ENCODE data around the gene CARD19. TPM values are rescaled to one million over a fixed set of nuclear protein-coding genes. Genes with fewer than 3 reads are reported as not detected.

The CARD19 gene
- polyA plus RNA-seq, 1 experiment, result 25.2 TPM

DNA sequence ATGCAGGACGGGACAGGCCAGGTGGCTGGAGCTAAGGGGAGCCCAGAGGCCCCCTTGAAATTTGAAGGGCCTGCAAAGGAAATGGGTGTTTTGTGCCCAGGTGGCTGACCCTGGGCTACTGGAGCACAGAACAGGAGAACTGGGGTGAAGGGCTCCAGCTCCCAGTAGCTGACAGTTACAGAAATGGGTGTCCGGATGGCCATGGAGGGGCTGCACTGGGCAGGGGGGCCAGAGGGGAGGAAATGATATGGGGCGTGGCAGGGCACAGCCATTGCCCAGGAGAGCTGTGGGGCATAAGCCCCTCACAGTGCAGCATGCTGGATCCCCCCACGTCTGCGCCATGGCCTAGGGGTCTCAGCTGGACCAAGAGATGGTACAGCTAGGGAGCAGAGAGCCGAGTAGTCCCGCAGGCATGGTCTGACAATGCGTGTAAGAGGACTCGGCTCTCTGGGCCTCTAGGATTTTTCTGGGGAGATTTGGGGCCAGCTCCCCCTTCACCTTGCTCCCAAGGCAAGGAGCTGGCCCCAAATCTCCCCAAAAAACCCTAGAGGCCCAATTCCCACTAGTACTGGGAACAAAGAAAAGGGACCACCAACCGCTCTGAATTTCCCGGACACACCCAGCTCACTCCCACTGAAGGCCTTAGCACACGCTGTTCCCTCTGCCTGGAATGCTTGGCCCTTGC is 7.9 kb upstream of the CARD19 start:
- DNase-seq (ENCODE audit: low read depth, low spot score), result no peak
- ChIA-PET CTCF (no interaction called here), POLR2A (no interaction called here)
- H3K9me3 ChIP-seq (ENCODE audit: control insufficient read depth, insufficient read depth, low read length), result peaks cover 59% of the 10 kb centered on the region
- H3K4me3 ChIP-seq (ENCODE audit: low read depth, low read length), result no peak overlapping the region
- no peak overlapping the region for H3K27ac ChIP-seq (ENCODE audit: low read depth, low read length)
- TF ChIP-seq, protein P1, sequence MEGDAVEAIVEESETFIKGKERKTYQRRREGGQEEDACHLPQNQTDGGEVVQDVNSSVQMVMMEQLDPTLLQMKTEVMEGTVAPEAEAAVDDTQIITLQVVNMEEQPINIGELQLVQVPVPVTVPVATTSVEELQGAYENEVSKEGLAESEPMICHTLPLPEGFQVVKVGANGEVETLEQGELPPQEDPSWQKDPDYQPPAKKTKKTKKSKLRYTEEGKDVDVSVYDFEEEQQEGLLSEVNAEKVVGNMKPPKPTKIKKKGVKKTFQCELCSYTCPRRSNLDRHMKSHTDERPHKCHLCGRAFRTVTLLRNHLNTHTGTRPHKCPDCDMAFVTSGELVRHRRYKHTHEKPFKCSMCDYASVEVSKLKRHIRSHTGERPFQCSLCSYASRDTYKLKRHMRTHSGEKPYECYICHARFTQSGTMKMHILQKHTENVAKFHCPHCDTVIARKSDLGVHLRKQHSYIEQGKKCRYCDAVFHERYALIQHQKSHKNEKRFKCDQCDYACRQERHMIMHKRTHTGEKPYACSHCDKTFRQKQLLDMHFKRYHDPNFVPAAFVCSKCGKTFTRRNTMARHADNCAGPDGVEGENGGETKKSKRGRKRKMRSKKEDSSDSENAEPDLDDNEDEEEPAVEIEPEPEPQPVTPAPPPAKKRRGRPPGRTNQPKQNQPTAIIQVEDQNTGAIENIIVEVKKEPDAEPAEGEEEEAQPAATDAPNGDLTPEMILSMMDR (IDR thresholded peaks at IDR 0.05; ENCODE audit: low read depth, low read length), result no peak
- H3K27me3 ChIP-seq (ENCODE audit: control insufficient read depth, insufficient read depth, low read length), result no peaks in the 10 kb centered on the region

DNA sequence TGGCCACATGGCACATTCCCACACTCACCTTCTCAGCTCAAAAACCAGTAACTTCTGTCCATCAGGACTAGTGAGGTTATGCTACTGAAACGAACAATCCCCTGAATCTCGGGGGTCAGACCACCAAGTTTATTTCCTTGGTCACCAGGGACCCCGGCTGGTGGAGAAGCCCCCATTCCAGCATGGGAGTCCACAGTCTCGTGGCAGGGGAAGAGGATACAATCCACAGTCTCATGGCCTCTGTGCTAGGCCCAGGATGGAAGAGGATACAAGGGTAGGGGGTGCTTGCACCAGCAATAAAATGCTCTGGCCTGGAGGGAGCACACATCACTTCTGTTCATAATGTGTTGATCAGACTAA is 7.4 kb upstream of the CARD19 start:
- no peak for DNase-seq (ENCODE audit: low read depth, low spot score)
- ChIA-PET CTCF (no interaction called here), POLR2A (no interaction called here)
- no peaks in the 10 kb centered on the region for H3K27me3 ChIP-seq (ENCODE audit: control insufficient read depth, insufficient read depth, low read length)
- TF ChIP-seq, protein P1 (IDR thresholded peaks at IDR 0.05; ENCODE audit: low read depth, low read length), result no peak
- H3K4me3 ChIP-seq (ENCODE audit: low read depth, low read length), result no peak overlapping the region
- H3K9me3 ChIP-seq (ENCODE audit: control insufficient read depth, insufficient read depth, low read length), result peaks cover 58% of the 10 kb centered on the region
- H3K27ac ChIP-seq (ENCODE audit: low read depth, low read length), result no peak overlapping the region

DNA sequence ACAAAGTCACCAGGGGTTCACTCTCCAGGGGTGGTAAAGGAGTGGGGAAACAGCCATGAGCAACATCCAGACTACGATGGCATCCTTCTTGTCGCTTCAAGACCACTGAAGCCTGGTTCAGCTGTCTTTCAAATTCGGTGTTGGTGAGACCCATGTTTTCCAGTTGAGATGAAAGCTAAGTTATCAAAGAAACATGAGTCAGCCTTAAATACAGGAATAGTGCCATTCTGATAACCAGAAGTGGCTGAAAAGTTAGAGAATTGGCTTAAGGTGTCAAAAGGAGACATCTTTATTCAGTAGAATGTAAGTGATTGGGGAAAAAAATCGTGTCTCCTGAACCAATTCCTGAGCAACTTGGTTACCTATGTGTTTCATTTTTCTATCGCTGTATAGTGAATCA is 7.0 kb upstream of the CARD19 start:
- Histone ChIP-seq H3K9me3 (ENCODE audit: control insufficient read depth, insufficient read depth, low read length) (peaks cover 58% of the 10 kb centered on the region), H3K4me3 (ENCODE audit: low read depth, low read length) (no peak overlapping the region), H3K27ac (ENCODE audit: low read depth, low read length) (no peak overlapping the region), H3K27me3 (ENCODE audit: control insufficient read depth, insufficient read depth, low read length) (no peaks in the 10 kb centered on the region)
- no peak for DNase-seq (ENCODE audit: low read depth, low spot score)
- ChIA-PET POLR2A (no interaction called here), CTCF (no interaction called here)
- TF ChIP-seq, protein P1 (IDR thresholded peaks at IDR 0.05; ENCODE audit: low read depth, low read length), result no peak

DNA sequence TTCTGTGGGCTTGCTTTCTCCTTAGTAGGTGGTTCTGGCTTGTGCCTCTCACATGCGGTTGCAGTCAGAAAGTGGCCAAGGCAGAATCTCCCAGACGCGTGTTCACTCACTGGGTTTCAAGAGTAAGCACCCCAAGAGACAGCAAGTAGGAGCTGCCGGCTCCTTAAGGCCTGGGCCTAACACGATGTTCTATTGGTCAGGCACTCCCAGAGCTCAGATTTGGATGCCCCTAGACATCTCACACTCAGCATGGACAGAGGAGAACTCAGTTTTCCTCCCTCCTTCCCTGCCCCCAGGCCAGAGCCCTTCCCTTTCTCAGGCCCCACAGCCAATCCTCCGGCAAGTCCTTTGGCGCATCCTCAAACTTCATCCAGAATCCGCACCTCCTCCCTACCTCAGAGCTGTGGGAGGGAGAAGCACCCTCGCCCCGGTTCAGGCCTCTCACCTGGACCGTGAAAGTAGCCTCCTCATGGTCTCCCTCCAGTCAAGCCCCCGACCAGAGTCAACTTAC is 6.5 kb upstream of the CARD19 start:
- TF ChIP-seq, protein P1 (IDR thresholded peaks at IDR 0.05; ENCODE audit: low read depth, low read length), result no peak
- CTCF ChIA-PET, result no interaction called here
- no peaks in the 10 kb centered on the region for H3K27me3 ChIP-seq (ENCODE audit: control insufficient read depth, insufficient read depth, low read length)
- POLR2A ChIA-PET, result no interaction called here
- H3K9me3 ChIP-seq (ENCODE audit: control insufficient read depth, insufficient read depth, low read length), result peaks cover 58% of the 10 kb centered on the region
- DNase-seq (ENCODE audit: low read depth, low spot score), result no peak
- no peak overlapping the region for H3K4me3 ChIP-seq (ENCODE audit: low read depth, low read length)
- H3K27ac ChIP-seq (ENCODE audit: low read depth, low read length), result no peak overlapping the region

DNA sequence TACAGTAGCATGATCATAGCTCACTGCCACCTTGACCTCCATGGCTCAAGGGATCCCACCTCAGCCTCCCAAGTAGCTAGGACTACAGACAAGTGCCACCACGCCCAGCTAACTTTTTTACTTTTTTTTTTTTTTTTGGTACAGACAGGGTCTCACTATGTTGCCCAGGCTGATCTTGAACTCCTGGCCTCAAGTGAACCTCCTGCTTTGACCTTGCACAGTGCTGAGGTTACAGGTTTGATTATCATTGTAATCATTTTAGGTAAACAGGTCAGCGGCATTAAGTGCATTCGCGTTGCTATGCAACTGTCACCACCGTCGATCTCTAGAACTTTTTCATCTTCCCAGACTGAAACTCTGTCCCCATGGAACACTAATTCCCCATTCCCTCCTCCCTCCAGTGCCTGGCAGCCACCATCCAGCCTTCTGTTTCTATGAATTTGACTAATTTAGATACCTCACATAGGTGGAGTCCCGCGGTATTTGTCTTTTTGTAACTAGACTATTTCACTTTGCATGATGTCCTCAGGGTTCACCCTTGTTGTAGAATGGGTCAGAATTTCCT is 5.8 kb upstream of the CARD19 start:
- H3K27me3 ChIP-seq (ENCODE audit: control insufficient read depth, insufficient read depth, low read length), result no peaks in the 10 kb centered on the region
- peaks cover 60% of the 10 kb centered on the region for H3K9me3 ChIP-seq (ENCODE audit: control insufficient read depth, insufficient read depth, low read length)
- DNase-seq (ENCODE audit: low read depth, low spot score), result no peak
- H3K4me3 ChIP-seq (ENCODE audit: low read depth, low read length), result no peak overlapping the region
- TF ChIP-seq, protein P1 (IDR thresholded peaks at IDR 0.05; ENCODE audit: low read depth, low read length), result no peak
- no peak overlapping the region for H3K27ac ChIP-seq (ENCODE audit: low read depth, low read length)
- ChIA-PET POLR2A (no interaction called here), CTCF (no interaction called here)
